GM12875 (cell line): ENCODE data around the gene NACC2.

Experiments used
- H3K4me3 ChIP-seq: one replicate; pipeline ENCODE4 v1.5.1; 2011; ENCODE audit warnings: low read depth, low read length, control low read depth
- CTCF ChIP-seq: IDR thresholded peaks from 2 replicates; pipeline ENCODE4 v1.5.1; 2011; ENCODE audit warnings: low read depth, mild to moderate bottlenecking, control low read depth, inconsistent platforms, low read length, moderate library complexity, borderline replicate concordance; ENCODE audit not compliant: insufficient read depth

Gene NACC2

GRCh38 chr9:135991771-135992170 lies 103.3 kb downstream of the NACC2 start:
- no peak overlapping the region for H3K4me3 ChIP-seq
- no peak for TF ChIP-seq CTCF

GRCh38 chr9:135990468-135991429 lies 104.3 kb downstream of the NACC2 start:
- TF ChIP-seq CTCF: no peak
- H3K4me3 ChIP-seq: no peak overlapping the region

GRCh38 chr9:135989722-135990467 lies 105.2 kb downstream of the NACC2 start:
- no peak for TF ChIP-seq CTCF
- H3K4me3 ChIP-seq: no peak overlapping the region

GRCh38 chr9:135989157-135989556 lies 105.9 kb downstream of the NACC2 start:
- H3K4me3 ChIP-seq: no peak overlapping the region
- no peak for TF ChIP-seq CTCF

- no peak for TF ChIP-seq CTCF
- no peak overlapping the region for H3K4me3 ChIP-seq
Observed at GRCh38 chr9:135988493-135988892, 106.6 kb downstream of the NACC2 start.

GRCh38 chr9:135987838-135988404 lies 107.2 kb downstream of the NACC2 start:
- no peak overlapping the region for H3K4me3 ChIP-seq
- TF ChIP-seq CTCF: no peak
